CD14-positive monocyte (primary cell): ENCODE results near the gene HPS3. TPM values are rescaled to one million over a fixed set of nuclear protein-coding genes. Genes with fewer than 3 reads are reported as not detected.

Experiments
- DNase-seq, 3 donors: peaks; one replicate each; pipeline ENCODE4 v3.0.0-alpha.2; 2011 to 2022
- H2AFZ ChIP-seq: 2 replicates; pipeline ENCODE4 v1.6.0; 2012; ENCODE audit warnings: mild to moderate bottlenecking, low read depth, low read length, inconsistent platforms; ENCODE audit not compliant: insufficient read depth, poor library complexity, severe bottlenecking
- H3K27ac ChIP-seq, 2 donors: 1 replicate in 1 of 2; 2 replicates in 1 of 2; pipeline ENCODE4 v1.5.1; 2012 to 2013; ENCODE audit warnings: low read length in 2 of 2, control low read depth in 1 of 2, inconsistent platforms in 1 of 2, low read depth in 1 of 2, mild to moderate bottlenecking in 1 of 2
- H3K27me3 ChIP-seq, 2 donors: one replicate each; pipeline versions ENCODE4 v1.6.0 to v1.6.1; 2011 to 2013; ENCODE audit warnings: low read length in 2 of 2; ENCODE audit not compliant: control insufficient read depth in 2 of 2, insufficient read depth in 2 of 2
- H3K36me3 ChIP-seq, 2 donors: replicated peaks in 1 of 2; 1 replicate in 1 of 2; 2 replicates in 1 of 2; pipeline versions ENCODE4 v1.5.1 to v1.6.1; 2012 to 2013; ENCODE audit warnings: low read length in 2 of 2, control low read depth in 1 of 2, inconsistent platforms in 1 of 2, mild to moderate bottlenecking in 1 of 2; ENCODE audit not compliant: insufficient read depth in 2 of 2, control insufficient read depth in 1 of 2
- H3K4me1 ChIP-seq, 2 donors: 1 replicate in 1 of 2; 2 replicates in 1 of 2; pipeline versions ENCODE4 v1.5.1 to v1.6.1; 2012 to 2013; ENCODE audit warnings: low read length in 2 of 2, control low read depth in 1 of 2, inconsistent platforms in 1 of 2, mild to moderate bottlenecking in 1 of 2, moderate library complexity in 1 of 2; ENCODE audit not compliant: insufficient read depth in 2 of 2, control insufficient read depth in 1 of 2
- H3K4me2 ChIP-seq: replicated peaks from 2 replicates; pipeline ENCODE3; 2012; ENCODE audit warnings: low read length, moderate library complexity, mild to moderate bottlenecking; ENCODE audit not compliant: poor library complexity, severe bottlenecking; ENCODE audit errors: extremely low read depth
- H3K4me3 ChIP-seq, 3 experiments: fragments of 200-600 bp in 1 of 3; sonication (generic) in 1 of 3; replicated peaks in 1 of 3; 1 replicate in 2 of 3; 2 replicates in 1 of 3; pipeline ENCODE4 v1.5.1; 2011 to 2013; ENCODE audit warnings: low read length in 3 of 3, mild to moderate bottlenecking in 3 of 3, control low read depth in 2 of 3, low read depth in 2 of 3, inconsistent platforms in 1 of 3, moderate library complexity in 1 of 3
- H3K79me2 ChIP-seq: 2 replicates; pipeline ENCODE4 v1.6.0; 2012; ENCODE audit warnings: mild to moderate bottlenecking, control low read depth, inconsistent platforms, low read length, moderate library complexity; ENCODE audit not compliant: insufficient read depth
- H3K9ac ChIP-seq: 2 replicates; pipeline ENCODE4 v1.6.0; 2017; ENCODE audit warnings: low read length, mild to moderate bottlenecking; ENCODE audit not compliant: insufficient read depth, poor library complexity, severe bottlenecking
- H3K9me3 ChIP-seq, 2 donors: replicated peaks in 1 of 2; 1 replicate in 1 of 2; 2 replicates in 1 of 2; pipeline versions ENCODE4 v1.5.1 to v1.6.1; 2012 to 2013; ENCODE audit warnings: low read length in 2 of 2, control low read depth in 1 of 2; ENCODE audit not compliant: control insufficient read depth in 1 of 2, insufficient read depth in 1 of 2
- H4K20me1 ChIP-seq: 2 replicates; pipeline ENCODE4 v1.6.0; 2012; ENCODE audit warnings: mild to moderate bottlenecking, low read length, control low read depth, moderate library complexity; ENCODE audit not compliant: insufficient read depth
- H3K27ac Mint-ChIP-seq, 7 donors: one replicate each; pipeline ENCODE4 v1.8.0; 2020; ENCODE audit warnings: mild to moderate bottlenecking in 7 of 7, mixed read lengths in 7 of 7, moderate library complexity in 6 of 7, inconsistent platforms in 2 of 7
- H3K27me3 Mint-ChIP-seq, 3 donors: one replicate each; pipeline ENCODE4 v1.8.0; 2021 to 2022; ENCODE audit warnings: low read depth in 3 of 3, mild to moderate bottlenecking in 3 of 3, mixed read lengths in 3 of 3, moderate library complexity in 3 of 3, inconsistent platforms in 1 of 3
- H3K36me3 Mint-ChIP-seq, 2 donors: one replicate each; pipeline ENCODE4 v1.8.0; 2020; ENCODE audit warnings: mixed read lengths in 2 of 2, inconsistent platforms in 1 of 2, mild to moderate bottlenecking in 1 of 2
- H3K4me1 Mint-ChIP-seq: one replicate; pipeline ENCODE4 v1.8.0; 2020; ENCODE audit warnings: mild to moderate bottlenecking, mixed read lengths
- H3K4me3 Mint-ChIP-seq, 2 donors: one replicate each; pipeline ENCODE4 v1.8.0; 2020; ENCODE audit warnings: mild to moderate bottlenecking in 2 of 2, mixed read lengths in 2 of 2, moderate library complexity in 1 of 2
- H3K9me3 Mint-ChIP-seq, 7 donors: one replicate each; pipeline ENCODE4 v1.8.0; 2020 to 2022; ENCODE audit warnings: mixed read lengths in 7 of 7, mild to moderate bottlenecking in 6 of 7, moderate library complexity in 6 of 7, inconsistent platforms in 2 of 7
- WGBS: methylation state at CpG from one replicate; pipeline ENCODE4 v1.1.5; 2013; ENCODE audit warnings: missing lambda C conversion rate; ENCODE audit not compliant: insufficient coverage; 5-methylcytosine and 5-hydroxymethylcytosine counted together
- intact Hi-C, 2 donors: fragments of 100-400 bp; cut with micrococcal nuclease; formaldehyde crosslinking; loops; one replicate each; pipeline versions ENCODE4 v1.15.0 to v1.15.1; 2023
- polyA plus RNA-seq, 3 donors: library from polyadenylated mRNA; depleted of rRNA in 1 of 3; unstranded in 2 of 3; stranded (reverse) in 1 of 3; fragments of 300-500 nt in 2 of 3; fragments of >200 nt in 1 of 3; fragmentation: Illumina TruSeq in 2 of 3; gene quantifications; 1 replicate in 2 of 3; 2 replicates in 1 of 3; pipeline ENCODE4 v1.2.3, GENCODE V29; 2012 to 2021
- TF ChIP-seq, protein P1 (sequence below): fragments of 200-600 bp; IDR thresholded peaks from one replicate; pipeline ENCODE4 v1.8.0; 2022; ENCODE audit warnings: antibody characterized with exemption, mild to moderate bottlenecking

Gene HPS3
- polyA plus RNA-seq, 3 donors = 20.8 to 35.8 (median 34.8) TPM

DNA sequence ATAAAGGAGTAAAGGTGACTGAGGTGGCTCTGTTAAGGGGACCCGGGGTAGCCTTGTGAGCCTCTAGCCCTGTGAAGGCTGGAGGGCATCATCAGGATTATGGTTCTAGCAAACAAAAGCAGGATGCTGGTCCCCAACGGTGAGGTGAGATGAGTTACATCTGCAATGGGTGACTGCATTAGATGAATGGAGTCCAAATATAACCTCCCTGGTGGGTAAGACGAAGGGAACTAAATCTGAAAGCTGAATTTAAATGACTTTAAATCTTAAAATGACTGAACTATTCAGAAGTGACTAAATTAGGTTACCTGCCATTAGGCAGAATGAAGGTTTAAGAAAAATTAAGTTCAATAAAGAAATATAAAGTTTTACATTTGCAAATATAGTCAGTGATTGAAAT, 38.5 kb upstream of the HPS3 start:
- H3K4me2 ChIP-seq = no peak overlapping the region
- H3K4me1 ChIP-seq = peaks cover 15 to 16% of the 10 kb centered on the region in 2 donors
- peaks cover under 1% of the 10 kb centered on the region for H3K79me2 ChIP-seq
- Mint-ChIP-seq H3K4me1 (peaks cover 15% of the 10 kb centered on the region), H3K27me3 (peaks cover 0 to 5% (median 2%) of the 10 kb centered on the region in 3 donors), H3K27ac (peak overlapping the region in 1 of 7 donors; percentile 28), H3K36me3 (no peaks in the 10 kb centered on the region), H3K4me3 (no peak overlapping the region), H3K9me3 (no peaks in the 10 kb centered on the region)
- H3K27ac ChIP-seq = no peak overlapping the region
- TF ChIP-seq, protein P1, sequence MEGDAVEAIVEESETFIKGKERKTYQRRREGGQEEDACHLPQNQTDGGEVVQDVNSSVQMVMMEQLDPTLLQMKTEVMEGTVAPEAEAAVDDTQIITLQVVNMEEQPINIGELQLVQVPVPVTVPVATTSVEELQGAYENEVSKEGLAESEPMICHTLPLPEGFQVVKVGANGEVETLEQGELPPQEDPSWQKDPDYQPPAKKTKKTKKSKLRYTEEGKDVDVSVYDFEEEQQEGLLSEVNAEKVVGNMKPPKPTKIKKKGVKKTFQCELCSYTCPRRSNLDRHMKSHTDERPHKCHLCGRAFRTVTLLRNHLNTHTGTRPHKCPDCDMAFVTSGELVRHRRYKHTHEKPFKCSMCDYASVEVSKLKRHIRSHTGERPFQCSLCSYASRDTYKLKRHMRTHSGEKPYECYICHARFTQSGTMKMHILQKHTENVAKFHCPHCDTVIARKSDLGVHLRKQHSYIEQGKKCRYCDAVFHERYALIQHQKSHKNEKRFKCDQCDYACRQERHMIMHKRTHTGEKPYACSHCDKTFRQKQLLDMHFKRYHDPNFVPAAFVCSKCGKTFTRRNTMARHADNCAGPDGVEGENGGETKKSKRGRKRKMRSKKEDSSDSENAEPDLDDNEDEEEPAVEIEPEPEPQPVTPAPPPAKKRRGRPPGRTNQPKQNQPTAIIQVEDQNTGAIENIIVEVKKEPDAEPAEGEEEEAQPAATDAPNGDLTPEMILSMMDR = no peak
- no peaks in the 10 kb centered on the region for H3K27me3 ChIP-seq
- H3K4me3 ChIP-seq = no peak overlapping the region
- no peak for DNase-seq
- 80% methylated on average over 1 of the region's 3 CpGs for WGBS
- H3K36me3 ChIP-seq = no peaks in the 10 kb centered on the region
- no peak overlapping the region for H3K9ac ChIP-seq
- intact Hi-C loops = no loop called here
- no peak overlapping the region for H2AFZ ChIP-seq
- no peaks in the 10 kb centered on the region for H3K9me3 ChIP-seq
- H4K20me1 ChIP-seq = no peaks in the 10 kb centered on the region

DNA sequence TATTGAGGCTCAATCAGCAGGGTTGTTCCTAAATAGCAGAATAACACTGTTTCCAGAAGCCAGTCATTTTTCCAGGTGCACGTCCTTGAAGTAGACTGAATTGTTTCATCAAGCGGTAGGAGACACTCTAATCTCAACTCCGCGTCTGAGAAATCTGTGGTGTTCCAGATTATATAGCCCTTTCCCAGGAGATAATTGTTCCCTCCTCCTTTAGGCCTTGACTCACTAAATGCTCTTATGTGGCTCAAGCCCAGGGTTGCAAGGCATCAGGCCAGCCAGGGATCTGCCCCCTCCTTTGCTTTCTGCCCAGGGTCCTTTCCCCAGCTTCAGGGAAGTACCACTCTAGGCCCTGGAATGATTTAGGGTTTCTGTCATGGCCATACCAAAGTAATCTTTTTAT, 37.5 kb upstream of the HPS3 start:
- Histone ChIP-seq H4K20me1 (no peaks in the 10 kb centered on the region), H3K4me3 (no peak overlapping the region), H3K9ac (no peak overlapping the region), H3K36me3 (no peaks in the 10 kb centered on the region), H3K79me2 (no peaks in the 10 kb centered on the region), H3K4me1 (peaks cover 18 to 19% of the 10 kb centered on the region in 2 donors), H3K9me3 (no peaks in the 10 kb centered on the region), H3K27ac (no peak overlapping the region), H3K4me2 (no peak overlapping the region), H2AFZ (peak overlapping the region; percentile 46), H3K27me3 (no peaks in the 10 kb centered on the region)
- no peak overlapping the region for H3K4me3 Mint-ChIP-seq
- H3K27ac Mint-ChIP-seq = no peak overlapping the region
- H3K36me3 Mint-ChIP-seq = no peaks in the 10 kb centered on the region
- TF ChIP-seq, protein P1 = no peak
- intact Hi-C loops = no loop called here
- DNase-seq = no peak
- no peaks in the 10 kb centered on the region for H3K9me3 Mint-ChIP-seq
- H3K27me3 Mint-ChIP-seq = peaks cover 0 to 5% (median 2%) of the 10 kb centered on the region in 3 donors
- peaks cover 16% of the 10 kb centered on the region for H3K4me1 Mint-ChIP-seq
- 97% methylated on average over 4 of the region's 4 CpGs for WGBS
